ENCODE measurements around the gene ENO3. TPM values are rescaled to one million over a fixed set of nuclear protein-coding genes. Genes with fewer than 3 reads are reported as not detected.

ENO3 gene
- total and polyA plus RNA-seq, 10 of the 15 experiments (the other 5 are each of a cell fraction or from before 2014, with no cell fraction given): 6.8 to 28.4 (median 17.0) TPM

- TF ChIP-seq WRNIP1 (IDR thresholded peaks at IDR 0.05; ENCODE audit: borderline replicate concordance, low read depth, low read length): no peak
- no peak for TF ChIP-seq CBX5 (IDR thresholded peaks at IDR 0.05; ENCODE audit: low read depth)
- TF ChIP-seq, protein P1, sequence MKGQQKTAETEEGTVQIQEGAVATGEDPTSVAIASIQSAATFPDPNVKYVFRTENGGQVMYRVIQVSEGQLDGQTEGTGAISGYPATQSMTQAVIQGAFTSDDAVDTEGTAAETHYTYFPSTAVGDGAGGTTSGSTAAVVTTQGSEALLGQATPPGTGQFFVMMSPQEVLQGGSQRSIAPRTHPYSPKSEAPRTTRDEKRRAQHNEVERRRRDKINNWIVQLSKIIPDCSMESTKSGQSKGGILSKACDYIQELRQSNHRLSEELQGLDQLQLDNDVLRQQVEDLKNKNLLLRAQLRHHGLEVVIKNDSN (IDR thresholded peaks at IDR 0.05; ENCODE audit: borderline replicate concordance, extremely low read length, insufficient read depth, low read depth, low read length): no peak
- no peak for TF ChIP-seq KDM1A (IDR thresholded peaks at IDR 0.05; ENCODE audit: borderline replicate concordance)
- TF ChIP-seq, protein P2, sequence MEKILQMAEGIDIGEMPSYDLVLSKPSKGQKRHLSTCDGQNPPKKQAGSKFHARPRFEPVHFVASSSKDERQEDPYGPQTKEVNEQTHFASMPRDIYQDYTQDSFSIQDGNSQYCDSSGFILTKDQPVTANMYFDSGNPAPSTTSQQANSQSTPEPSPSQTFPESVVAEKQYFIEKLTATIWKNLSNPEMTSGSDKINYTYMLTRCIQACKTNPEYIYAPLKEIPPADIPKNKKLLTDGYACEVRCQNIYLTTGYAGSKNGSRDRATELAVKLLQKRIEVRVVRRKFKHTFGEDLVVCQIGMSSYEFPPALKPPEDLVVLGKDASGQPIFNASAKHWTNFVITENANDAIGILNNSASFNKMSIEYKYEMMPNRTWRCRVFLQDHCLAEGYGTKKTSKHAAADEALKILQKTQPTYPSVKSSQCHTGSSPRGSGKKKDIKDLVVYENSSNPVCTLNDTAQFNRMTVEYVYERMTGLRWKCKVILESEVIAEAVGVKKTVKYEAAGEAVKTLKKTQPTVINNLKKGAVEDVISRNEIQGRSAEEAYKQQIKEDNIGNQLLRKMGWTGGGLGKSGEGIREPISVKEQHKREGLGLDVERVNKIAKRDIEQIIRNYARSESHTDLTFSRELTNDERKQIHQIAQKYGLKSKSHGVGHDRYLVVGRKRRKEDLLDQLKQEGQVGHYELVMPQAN (conservative IDR thresholded peaks at IDR 0.05): peak; percentile 99
- no peak for TF ChIP-seq SPI1 (IDR thresholded peaks at IDR 0.05; ENCODE audit: borderline replicate concordance, insufficient read depth, low read depth, low read length)
- TF ChIP-seq RB1 (IDR thresholded peaks at IDR 0.05; ENCODE audit: borderline replicate concordance): peak; percentile 79; the same call in 1 of the 2 replicates
- no peak for TF ChIP-seq NFYB (IDR thresholded peaks at IDR 0.05; ENCODE audit: insufficient read depth, low read depth, low read length)
- TF ChIP-seq SIN3A (IDR thresholded peaks at IDR 0.05; ENCODE audit: low read depth, low read length): no peak
- TF ChIP-seq FOS (IDR thresholded peaks at IDR 0.05; ENCODE audit: borderline replicate concordance, extremely low read depth, insufficient read length): no peak
- TF ChIP-seq ATF7 (IDR thresholded peaks at IDR 0.05; ENCODE audit: low read depth): no peak
- TF ChIP-seq PAX5 (IDR thresholded peaks at IDR 0.05; ENCODE audit: borderline replicate concordance, low read depth, low read length): peak; percentile 75
- no peak for TF ChIP-seq IRF4 (IDR thresholded peaks at IDR 0.05; ENCODE audit: low read depth, low read length)
- no peak for TF ChIP-seq CBX3 (IDR thresholded peaks at IDR 0.05; ENCODE audit: borderline replicate concordance, low read depth)
- TF ChIP-seq SP1 (IDR thresholded peaks at IDR 0.05; ENCODE audit: low read depth, low read length): peak; percentile 89
- TF ChIP-seq NFXL1 (IDR thresholded peaks at IDR 0.05; ENCODE audit: borderline replicate concordance): no peak
- peak; percentile 87 for TF ChIP-seq E4F1 (IDR thresholded peaks at IDR 0.05; ENCODE audit: borderline replicate concordance, partially characterized antibody)
- TF ChIP-seq RUNX3 (IDR thresholded peaks at IDR 0.05; ENCODE audit: low read length): no peak
- TF ChIP-seq IKZF1 (conservative IDR thresholded peaks at IDR 0.05): peak; percentile 62
- TF ChIP-seq, protein P3, sequence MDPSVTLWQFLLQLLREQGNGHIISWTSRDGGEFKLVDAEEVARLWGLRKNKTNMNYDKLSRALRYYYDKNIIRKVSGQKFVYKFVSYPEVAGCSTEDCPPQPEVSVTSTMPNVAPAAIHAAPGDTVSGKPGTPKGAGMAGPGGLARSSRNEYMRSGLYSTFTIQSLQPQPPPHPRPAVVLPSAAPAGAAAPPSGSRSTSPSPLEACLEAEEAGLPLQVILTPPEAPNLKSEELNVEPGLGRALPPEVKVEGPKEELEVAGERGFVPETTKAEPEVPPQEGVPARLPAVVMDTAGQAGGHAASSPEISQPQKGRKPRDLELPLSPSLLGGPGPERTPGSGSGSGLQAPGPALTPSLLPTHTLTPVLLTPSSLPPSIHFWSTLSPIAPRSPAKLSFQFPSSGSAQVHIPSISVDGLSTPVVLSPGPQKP (IDR thresholded peaks at IDR 0.05; ENCODE audit: low read depth, low read length): no peak
- TF ChIP-seq, protein P4, sequence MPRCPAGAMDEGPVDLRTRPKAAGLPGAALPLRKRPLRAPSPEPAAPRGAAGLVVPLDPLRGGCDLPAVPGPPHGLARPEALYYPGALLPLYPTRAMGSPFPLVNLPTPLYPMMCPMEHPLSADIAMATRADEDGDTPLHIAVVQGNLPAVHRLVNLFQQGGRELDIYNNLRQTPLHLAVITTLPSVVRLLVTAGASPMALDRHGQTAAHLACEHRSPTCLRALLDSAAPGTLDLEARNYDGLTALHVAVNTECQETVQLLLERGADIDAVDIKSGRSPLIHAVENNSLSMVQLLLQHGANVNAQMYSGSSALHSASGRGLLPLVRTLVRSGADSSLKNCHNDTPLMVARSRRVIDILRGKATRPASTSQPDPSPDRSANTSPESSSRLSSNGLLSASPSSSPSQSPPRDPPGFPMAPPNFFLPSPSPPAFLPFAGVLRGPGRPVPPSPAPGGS (IDR thresholded peaks at IDR 0.05; ENCODE audit: borderline replicate concordance, insufficient read depth, low read depth, low read length, poor library complexity, severe bottlenecking): no peak
- no peak for TF ChIP-seq EZH2 (IDR thresholded peaks at IDR 0.05; ENCODE audit: borderline replicate concordance, control insufficient read depth, low read depth, low read length)
Measured at GRCh38 chr17:4997302-4998026, 46.5 kb downstream of the ENO3 start, which contains the start of the genes INCA1 and KIF1C (continued).
